Activated CD8-positive, alpha-beta memory T cell treated with anti-CD3 and anti-CD28 coated beads, Interleukin-2, amount 50 U/mL, for 1 hour (primary cell): ENCODE measurements around the gene SLC35F1.

Experiments
- DNase-seq: peaks from one replicate; pipeline ENCODE4 v3.0.0-alpha.2; 2020; ENCODE audit errors: extremely low read depth

The SLC35F1 gene

GRCh38 chr6:118122801-118123200 is 215.7 kb downstream of the SLC35F1 start:
- DNase-seq: no peak

GRCh38 chr6:118123503-118124037 is 216.5 kb downstream of the SLC35F1 start:
- no peak for DNase-seq

GRCh38 chr6:118124851-118125250 is 217.8 kb downstream of the SLC35F1 start:
- DNase-seq: no peak

- DNase-seq: no peak
These were observed 221.7 kb downstream of the SLC35F1 start for GRCh38 chr6:118128755-118129154.

- DNase-seq: no peak
These were observed 227.1 kb downstream of the SLC35F1 start for GRCh38 chr6:118134206-118134605.

- no peak for DNase-seq
These were observed 227.7 kb downstream of the SLC35F1 start for GRCh38 chr6:118134736-118135135.

- no peak for DNase-seq
These were observed 228.3 kb downstream of the SLC35F1 start for GRCh38 chr6:118135371-118135770.

- DNase-seq: no peak
These were observed 234.1 kb downstream of the SLC35F1 start for GRCh38 chr6:118141211-118141610.

GRCh38 chr6:118146584-118146983 is 239.5 kb downstream of the SLC35F1 start:
- DNase-seq: no peak

GRCh38 chr6:118147511-118147910 is 240.4 kb downstream of the SLC35F1 start:
- no peak for DNase-seq

GRCh38 chr6:118148561-118148960 is 241.5 kb downstream of the SLC35F1 start:
- DNase-seq: no peak

- DNase-seq: no peak
These were observed 245.5 kb downstream of the SLC35F1 start for GRCh38 chr6:118152524-118152923.

GRCh38 chr6:118161343-118161742 is 254.3 kb downstream of the SLC35F1 start:
- no peak for DNase-seq

- DNase-seq: no peak
These were observed 256.5 kb downstream of the SLC35F1 start for GRCh38 chr6:118163542-118163941.

- DNase-seq: no peak
These were observed 258.4 kb downstream of the SLC35F1 start for GRCh38 chr6:118165500-118165899.

- DNase-seq: no peak
These were observed 261.4 kb downstream of the SLC35F1 start for GRCh38 chr6:118168421-118168820.

- no peak for DNase-seq
These were observed 264.8 kb downstream of the SLC35F1 start for GRCh38 chr6:118171852-118172251.

GRCh38 chr6:118174071-118174470 is 267.0 kb downstream of the SLC35F1 start:
- no peak for DNase-seq

GRCh38 chr6:118177720-118178119 is 270.7 kb downstream of the SLC35F1 start:
- no peak for DNase-seq

- DNase-seq: no peak
These were observed 272.0 kb downstream of the SLC35F1 start for GRCh38 chr6:118179048-118179447.

GRCh38 chr6:118186672-118187567 is 279.9 kb downstream of the SLC35F1 start:
- DNase-seq: no peak

- no peak for DNase-seq
These were observed 280.6 kb downstream of the SLC35F1 start for GRCh38 chr6:118187568-118188164.

GRCh38 chr6:118188561-118188960 is 281.5 kb downstream of the SLC35F1 start:
- DNase-seq: no peak
